PC-3 (cell line): ENCODE data around the gene BCAS4. TPM values are rescaled to one million over a fixed set of nuclear protein-coding genes. Genes with fewer than 3 reads are reported as not detected.
"Not testable (repeated sequence)": the region's sequence is repeated elsewhere in the genome, so short reads cannot be mapped to it uniquely, and the experiment has no call there.

Source experiments
- ATAC-seq: fragments of 200-7000 bp; cut with Tn5 transposase; 2 replicates; pipeline ENCODE4 v1.9.1; 2020; ENCODE audit warnings: mild to moderate bottlenecking, moderate library complexity
- BruUV-seq: library from RNA; stranded (reverse); fragments of 400-500 nt; replicated peaks from 2 replicates; lab custom pipeline; 2021; lab: Mats Ljungman, UMichigan
- CTCF ChIA-PET: fragments of 300-600 bp; sonication (Branson Sonifier 250); formaldehyde crosslinking; loops from one replicate; lab custom pipeline; 2022; ENCODE audit warnings: antibody characterized with exemption; lab: Charles Lee
- POLR2A ChIA-PET: fragments of 300-600 bp; sonication (Branson Sonifier 250); formaldehyde crosslinking; loops from one replicate; lab custom pipeline; 2022; ENCODE audit warnings: antibody characterized with exemption; ENCODE audit not compliant: unreplicated experiment; lab: Charles Lee
- DNase-seq: peaks from one replicate; pipeline ENCODE4 v3.0.0-alpha.2; 2015
- H2AFZ ChIP-seq: fragments of 300-600 bp; sonication (generic); 2 replicates; pipeline ENCODE4 v1.6.0; 2016; ENCODE audit warnings: antibody characterized with exemption, low read length
- H3F3A ChIP-seq: fragments of 300-600 bp; sonication (generic); one replicate; pipeline ENCODE4 v1.6.0; 2017; ENCODE audit warnings: antibody characterized with exemption, low read length, control low read depth, mild to moderate bottlenecking; ENCODE audit not compliant: unreplicated experiment
- H3K27ac ChIP-seq: fragments of 300-600 bp; sonication (generic); 2 replicates; pipeline ENCODE4 v1.5.1; 2016; ENCODE audit warnings: mild to moderate bottlenecking, low read length
- H3K27me3 ChIP-seq: fragments of 300-600 bp; sonication (generic); 2 replicates; pipeline ENCODE4 v1.6.1; 2016; ENCODE audit warnings: low read length, mixed read lengths
- H3K36me3 ChIP-seq: fragments of 300-600 bp; sonication (generic); 2 replicates; pipeline ENCODE4 v1.6.1; 2016; ENCODE audit warnings: low read depth, mixed run types, low read length, mixed read lengths
- H3K4me1 ChIP-seq: fragments of 300-600 bp; sonication (generic); 2 replicates; pipeline ENCODE4 v1.5.1; 2016; ENCODE audit warnings: low read length; ENCODE audit not compliant: insufficient read depth
- H3K4me2 ChIP-seq: fragments of 300-600 bp; sonication (generic); 2 replicates; pipeline ENCODE4 v1.6.0; 2016; ENCODE audit warnings: low read length
- H3K4me3 ChIP-seq: fragments of 300-600 bp; sonication (generic); 2 replicates; pipeline ENCODE4 v1.5.1; 2016; ENCODE audit warnings: mild to moderate bottlenecking, low read length, mixed read lengths
- H3K79me2 ChIP-seq: fragments of 300-600 bp; sonication (generic); 2 replicates; pipeline ENCODE4 v1.6.1; 2017; ENCODE audit warnings: low read length, mixed read lengths
- H3K9ac ChIP-seq: fragments of 300-600 bp; sonication (generic); 2 replicates; pipeline ENCODE4 v1.6.0; 2016; ENCODE audit warnings: mild to moderate bottlenecking, low read length
- H3K9me2 ChIP-seq: fragments of 300-600 bp; sonication (generic); replicated peaks from 2 replicates; pipeline ENCODE4 v1.6.1; 2016; ENCODE audit warnings: mixed run types, low read length, mixed read lengths
- H3K9me3 ChIP-seq: fragments of 300-600 bp; sonication (generic); 2 replicates; pipeline ENCODE4 v1.6.1; 2016; ENCODE audit warnings: low read length, mixed read lengths
- H4K20me1 ChIP-seq: fragments of 300-600 bp; sonication (generic); 2 replicates; pipeline ENCODE4 v1.6.1; 2016; ENCODE audit warnings: low read length, mixed read lengths
- EZH2 ChIP-seq: fragments of 300-600 bp; sonication (generic); IDR thresholded peaks from one replicate; pipeline ENCODE4 v1.6.1; 2017; ENCODE audit warnings: antibody characterized with exemption, mild to moderate bottlenecking, low read length; ENCODE audit not compliant: unreplicated experiment
- EZH2phosphoT487 ChIP-seq: fragments of 300-600 bp; sonication (generic); IDR thresholded peaks from 2 replicates; pipeline ENCODE4 v1.6.1; 2018; ENCODE audit warnings: mild to moderate bottlenecking, antibody characterized with exemption, low read length, borderline replicate concordance
- intact Hi-C: fragments of 100-400 bp; cut with micrococcal nuclease; formaldehyde crosslinking; loops from 2 replicates; pipeline ENCODE4 v1.9.0; 2023
- total RNA-seq: library from RNA; depleted of rRNA; stranded (reverse); fragments of >200 nt; gene quantifications from 2 replicates; pipeline ENCODE4 v1.2.3, GENCODE V29; 2014
- TF ChIP-seq, protein P1 (sequence below): fragments of 300-600 bp; sonication (generic); conservative IDR thresholded peaks from 2 replicates; pipeline ENCODE4 v1.5.1; 2017; ENCODE audit warnings: antibody characterized with exemption, low read depth, mild to moderate bottlenecking, low read length

The BCAS4 gene
- total RNA-seq, 1 experiment from 2014 or later, result 56.9 TPM

DNA sequence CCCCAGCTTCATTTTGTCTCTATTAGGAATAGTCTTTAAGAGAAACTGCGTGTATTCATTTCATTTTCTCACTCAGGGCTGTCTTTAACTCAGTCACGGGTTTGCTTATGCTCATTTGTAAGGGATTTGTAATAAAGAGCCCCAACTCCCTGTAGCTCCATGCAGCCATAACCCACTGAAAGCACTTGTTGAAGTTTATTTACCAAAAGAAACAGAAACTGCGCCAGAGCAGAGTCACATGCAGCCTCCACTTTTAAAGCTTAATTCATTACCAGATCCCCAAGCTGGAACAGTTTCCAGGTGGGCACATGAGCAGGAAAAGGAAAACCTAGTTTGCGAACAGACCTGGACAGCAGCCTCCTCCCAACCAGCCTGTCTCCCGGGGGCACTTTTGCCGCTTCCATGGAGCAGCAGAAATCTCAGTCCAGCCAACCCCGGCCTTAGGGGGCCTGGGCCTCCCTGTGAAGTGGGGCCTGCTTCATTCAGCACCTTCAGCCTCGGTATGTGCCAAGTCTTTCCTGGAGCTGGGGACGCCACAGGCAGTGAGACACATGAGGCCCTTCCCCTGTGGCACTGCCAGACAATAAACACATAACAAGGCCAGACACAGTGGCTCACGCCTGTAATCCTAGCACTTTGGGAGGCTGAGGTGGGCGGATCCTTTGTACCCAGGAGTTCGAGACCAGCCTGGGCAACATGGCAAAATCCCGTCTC, 4.5 kb downstream of the BCAS4 start:
- CTCF ChIA-PET, result no interaction called here

DNA sequence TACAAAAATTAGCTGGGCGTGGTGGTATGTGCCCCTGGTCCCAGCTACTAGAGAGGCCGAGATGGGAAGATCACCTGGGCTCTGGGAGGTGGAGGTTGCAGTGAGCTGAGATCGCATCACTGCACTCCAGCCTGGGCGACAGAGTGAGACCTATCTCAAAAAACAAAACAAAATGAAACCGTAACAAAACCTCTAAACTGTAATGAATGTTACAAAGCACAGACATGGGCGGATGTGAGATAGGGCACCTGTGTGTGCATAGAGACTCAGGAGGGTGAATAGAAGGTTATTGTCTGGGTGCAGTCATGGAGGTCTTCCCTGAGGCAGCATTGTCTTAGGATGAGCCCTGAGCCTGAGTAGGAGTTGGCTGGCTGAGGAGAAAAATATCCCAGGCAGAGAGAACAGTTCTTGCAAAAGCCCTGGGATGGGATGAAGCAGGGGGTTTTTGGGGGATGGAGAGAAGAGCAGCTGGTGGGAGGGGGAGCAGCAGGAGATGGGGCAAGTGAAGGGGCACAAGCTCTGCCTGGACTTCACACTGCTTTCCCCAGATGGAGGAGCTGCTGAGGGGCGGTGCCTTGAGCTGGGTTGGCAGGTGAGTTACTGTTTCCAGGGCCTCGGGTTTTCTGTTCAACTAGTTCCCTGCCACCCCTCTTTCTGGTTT, 5.2 kb downstream of the BCAS4 start:
- intact Hi-C loops, result no loop called here
- Histone ChIP-seq H3K4me3 (no peak overlapping the region), H2AFZ (no peak overlapping the region), H3K36me3 (no peaks in the 10 kb centered on the region), H3K27ac (no peak overlapping the region), H3K9ac (no peak overlapping the region), H3K79me2 (peaks cover 9% of the 10 kb centered on the region; the same call in 1 of the 2 replicates), H3K4me1 (peaks cover 8% of the 10 kb centered on the region; the same call in 1 of the 2 replicates), H4K20me1 (no peaks in the 10 kb centered on the region), H3K9me2 (no peaks in the 10 kb centered on the region), H3K27me3 (no peaks in the 10 kb centered on the region), H3K9me3 (no peaks in the 10 kb centered on the region), H3F3A (no peaks in the 10 kb centered on the region), H3K4me2 (no peak overlapping the region)
- no peak for ATAC-seq
- BruUV-seq, result no TSS peak
- ChIA-PET POLR2A (no interaction called here), CTCF (no interaction called here)
- TF ChIP-seq EZH2, result no peak
- TF ChIP-seq, protein P1, sequence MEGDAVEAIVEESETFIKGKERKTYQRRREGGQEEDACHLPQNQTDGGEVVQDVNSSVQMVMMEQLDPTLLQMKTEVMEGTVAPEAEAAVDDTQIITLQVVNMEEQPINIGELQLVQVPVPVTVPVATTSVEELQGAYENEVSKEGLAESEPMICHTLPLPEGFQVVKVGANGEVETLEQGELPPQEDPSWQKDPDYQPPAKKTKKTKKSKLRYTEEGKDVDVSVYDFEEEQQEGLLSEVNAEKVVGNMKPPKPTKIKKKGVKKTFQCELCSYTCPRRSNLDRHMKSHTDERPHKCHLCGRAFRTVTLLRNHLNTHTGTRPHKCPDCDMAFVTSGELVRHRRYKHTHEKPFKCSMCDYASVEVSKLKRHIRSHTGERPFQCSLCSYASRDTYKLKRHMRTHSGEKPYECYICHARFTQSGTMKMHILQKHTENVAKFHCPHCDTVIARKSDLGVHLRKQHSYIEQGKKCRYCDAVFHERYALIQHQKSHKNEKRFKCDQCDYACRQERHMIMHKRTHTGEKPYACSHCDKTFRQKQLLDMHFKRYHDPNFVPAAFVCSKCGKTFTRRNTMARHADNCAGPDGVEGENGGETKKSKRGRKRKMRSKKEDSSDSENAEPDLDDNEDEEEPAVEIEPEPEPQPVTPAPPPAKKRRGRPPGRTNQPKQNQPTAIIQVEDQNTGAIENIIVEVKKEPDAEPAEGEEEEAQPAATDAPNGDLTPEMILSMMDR, result no peak
- TF ChIP-seq EZH2phosphoT487, result no peak
- DNase-seq, result no peak

More for the DNA sequence above, 4.5 kb downstream of the BCAS4 start:
- Histone ChIP-seq H3K9me3 (no peaks in the 10 kb centered on the region), H4K20me1 (no peaks in the 10 kb centered on the region), H3K4me2 (no peak overlapping the region), H3K27ac (no peak overlapping the region), H3K9me2 (no peaks in the 10 kb centered on the region), H3F3A (no peaks in the 10 kb centered on the region), H3K4me3 (no peak overlapping the region), H3K4me1 (peaks cover 10% of the 10 kb centered on the region; the same call in 1 of the 2 replicates), H3K27me3 (no peaks in the 10 kb centered on the region), H3K36me3 (no peaks in the 10 kb centered on the region), H3K9ac (no peak overlapping the region), H3K79me2 (peaks cover 10% of the 10 kb centered on the region; the same call in 1 of the 2 replicates), H2AFZ (no peak overlapping the region)
- no peak for ATAC-seq
- TF ChIP-seq EZH2phosphoT487 (no peak), EZH2 (no peak)
- TF ChIP-seq, protein P1, result no peak
- POLR2A ChIA-PET, result no interaction called here
- DNase-seq, result no peak
- BruUV-seq, result no TSS peak
- intact Hi-C loops, result no loop called here

DNA sequence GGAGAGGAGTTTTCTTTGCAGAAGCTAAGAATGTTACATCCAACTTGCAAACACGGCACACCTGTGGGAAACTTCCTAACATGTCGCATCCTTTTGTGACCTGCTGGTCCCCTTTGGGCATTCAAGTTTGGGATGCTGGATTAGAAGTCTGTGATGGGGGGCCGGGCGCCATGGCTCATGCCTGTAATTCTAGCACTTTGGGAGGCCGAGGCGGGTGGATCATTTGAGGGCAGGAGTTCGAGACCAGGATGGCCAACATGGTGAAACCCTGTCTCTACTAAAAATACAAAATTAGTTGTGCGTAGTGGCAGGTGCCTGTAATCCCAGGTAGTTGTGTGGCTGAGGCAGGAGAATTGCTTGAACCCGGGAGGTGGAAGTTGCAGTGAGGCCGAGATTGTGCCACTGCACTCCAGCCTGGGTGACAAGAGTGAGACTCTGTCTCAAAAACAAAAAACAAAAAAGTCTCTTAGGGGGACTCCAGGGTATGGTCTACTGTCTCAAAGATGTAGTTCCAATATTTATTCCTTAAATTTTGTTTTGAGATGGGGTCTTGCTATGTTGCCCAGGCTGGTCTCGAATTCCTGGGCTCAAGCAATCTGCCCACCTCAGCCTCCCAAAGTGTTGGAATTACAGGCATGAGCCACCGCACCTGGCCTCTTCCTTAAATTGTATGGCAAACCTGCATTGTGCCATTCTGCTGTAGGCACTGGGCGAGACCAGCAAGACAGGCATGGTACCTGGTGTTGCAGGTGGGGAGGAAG, 6.3 kb downstream of the BCAS4 start:
- H3K9ac ChIP-seq, POLR2A ChIA-PET, H3K4me2 ChIP-seq, DNase-seq, intact Hi-C loops, H2AFZ ChIP-seq, H3K36me3 ChIP-seq, H4K20me1 ChIP-seq, H3K27ac ChIP-seq, ATAC-seq, H3F3A ChIP-seq, H3K9me2 ChIP-seq, H3K4me3 ChIP-seq, H3K79me2 ChIP-seq, H3K27me3 ChIP-seq, CTCF ChIA-PET, BruUV-seq, H3K4me1 ChIP-seq, H3K9me3 ChIP-seq: not testable (repeated sequence)
